Left forelimb (tissue), 1 donor: ENCODE results near the gene ELK1.
"Not testable (repeated sequence)": the region's sequence is repeated elsewhere in the genome, so short reads cannot be mapped to it uniquely, and the experiment has no call there.

Experiments
- DNase-seq: peaks from one replicate; pipeline ENCODE4 v3.0.0-alpha.2; 2018; ENCODE audit warnings: low spot score

The ELK1 gene

GRCh38 chrX:47611489-47611888 lies 38.9 kb downstream of the ELK1 start:
- DNase-seq: no peak

DNA sequence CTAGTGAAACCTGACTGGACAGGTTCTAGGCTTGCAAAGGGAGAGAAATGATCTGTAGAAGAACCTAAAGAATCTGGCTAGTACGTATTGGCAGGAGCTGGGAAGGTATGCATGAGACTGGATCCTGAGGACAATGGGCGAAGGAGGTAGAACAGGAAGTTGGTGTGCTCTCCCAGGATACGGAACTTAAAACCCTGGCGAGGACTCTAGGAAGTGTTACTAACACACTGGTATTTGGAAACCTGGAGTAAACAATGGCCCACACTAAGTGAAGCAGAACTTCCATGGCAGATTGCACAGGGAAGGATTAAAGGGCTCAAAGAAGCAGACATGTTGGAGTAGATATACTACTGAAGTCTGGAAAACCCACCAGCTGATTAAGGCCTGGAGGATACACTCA lies 39.9 kb downstream of the ELK1 start:
- no peak for DNase-seq

- DNase-seq: no peak
Observed at GRCh38 chrX:47608130-47608810, 42.1 kb downstream of the ELK1 start.

- no peak for DNase-seq
Observed at GRCh38 chrX:47607091-47607490, 43.3 kb downstream of the ELK1 start.

DNA sequence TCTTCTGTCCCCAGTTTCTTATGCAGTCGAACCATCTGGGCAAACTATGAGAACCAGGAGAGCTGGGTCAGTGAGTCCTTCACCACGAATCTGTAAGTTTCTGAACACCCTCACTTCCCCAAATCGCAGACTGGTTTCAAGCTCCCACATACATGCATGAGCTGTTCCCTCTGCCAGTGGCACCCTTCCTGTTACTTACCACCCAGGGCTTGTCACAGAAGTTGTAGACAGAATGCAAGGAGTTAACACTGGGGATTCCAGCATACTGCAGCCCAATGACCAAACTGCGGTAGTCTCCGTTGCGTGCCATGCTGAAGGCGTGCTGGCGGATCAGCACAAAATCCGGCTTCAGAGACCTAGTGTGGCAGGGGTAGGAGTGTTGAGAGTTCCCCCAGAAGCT lies 45.3 kb downstream of the ELK1 start:
- no peak for DNase-seq

GRCh38 chrX:47603125-47603524 lies 47.2 kb downstream of the ELK1 start:
- not testable (repeated sequence) for DNase-seq

DNA sequence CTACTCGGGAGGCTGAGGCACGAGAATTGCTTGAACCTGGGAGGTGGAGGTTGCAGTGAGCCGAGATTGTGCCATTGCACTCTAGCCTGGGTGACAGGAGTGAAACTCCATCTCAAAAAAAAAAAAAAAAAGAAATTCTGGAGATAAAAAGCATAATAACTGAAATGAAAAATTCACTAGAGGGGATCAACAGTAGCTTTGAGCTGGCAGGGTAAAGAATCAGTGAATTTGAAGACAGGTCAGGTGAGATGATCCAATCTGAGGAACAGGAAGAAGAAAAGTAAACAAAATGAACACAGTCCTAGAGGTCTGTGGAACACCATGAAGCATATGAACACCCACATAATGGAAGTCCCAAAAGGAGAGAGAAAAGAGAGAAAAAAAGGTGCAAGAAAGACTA lies 53.1 kb downstream of the ELK1 start:
- DNase-seq: no peak

DNA sequence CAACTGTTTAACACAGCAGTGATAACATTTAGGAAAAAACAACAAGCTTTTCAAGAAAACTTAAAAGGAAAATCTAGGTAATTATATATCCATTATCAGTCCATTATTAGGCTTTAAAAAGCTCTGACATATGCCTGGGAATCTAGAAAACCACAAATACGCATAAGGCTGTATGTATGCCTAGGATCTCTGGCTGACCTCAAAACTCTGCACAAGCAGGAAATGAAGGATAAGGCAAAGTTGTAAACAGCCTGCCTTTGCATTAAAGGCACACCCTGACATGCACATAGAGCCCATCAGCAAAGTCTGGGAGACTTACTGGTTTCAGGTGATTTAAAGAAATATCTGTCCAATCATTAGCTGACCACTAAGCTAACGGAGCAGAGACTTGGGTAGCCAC lies 54.1 kb downstream of the ELK1 start:
- no peak for DNase-seq

GRCh38 chrX:47595716-47596251 lies 54.6 kb downstream of the ELK1 start:
- no peak for DNase-seq

DNA sequence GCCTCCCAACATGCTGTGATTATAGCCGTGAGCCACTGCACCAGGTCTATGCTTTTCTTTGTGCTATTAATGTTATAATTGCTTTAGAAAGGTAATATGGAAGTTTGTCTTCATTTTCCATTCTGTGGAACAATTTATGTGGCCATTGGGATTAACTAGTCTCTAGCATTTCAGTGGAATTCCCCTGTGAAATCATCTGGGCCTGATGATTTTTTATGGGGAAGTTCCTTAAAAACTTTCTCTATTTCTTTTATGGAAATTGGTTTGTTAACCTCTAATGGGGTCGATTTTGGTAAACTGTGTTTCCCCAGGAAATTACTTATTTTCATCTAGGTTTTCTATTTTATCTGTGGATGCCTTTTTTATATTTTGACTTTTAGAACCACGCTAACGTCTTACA lies 56.8 kb downstream of the ELK1 start:
- DNase-seq: no peak

DNA sequence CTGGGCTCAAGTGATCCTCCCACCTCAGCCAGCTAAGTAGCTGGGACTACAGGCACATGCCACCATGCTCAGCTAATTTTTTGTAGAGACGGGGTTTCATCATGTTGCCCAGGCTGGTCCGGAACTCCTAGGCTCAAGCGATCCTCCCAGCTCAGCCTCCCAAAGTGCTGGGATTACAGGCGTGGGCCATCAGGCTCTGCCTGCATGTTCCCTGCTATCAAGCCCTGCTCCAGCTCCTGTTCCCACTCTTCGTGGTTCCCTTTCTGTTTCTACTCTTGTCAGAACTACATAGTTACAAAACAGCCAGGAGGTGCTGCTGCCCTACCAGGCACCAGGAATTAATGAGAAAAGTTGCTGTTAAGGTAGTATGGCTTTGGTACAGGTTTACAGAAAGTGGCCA lies 59.4 kb downstream of the ELK1 start:
- no peak for DNase-seq

DNA sequence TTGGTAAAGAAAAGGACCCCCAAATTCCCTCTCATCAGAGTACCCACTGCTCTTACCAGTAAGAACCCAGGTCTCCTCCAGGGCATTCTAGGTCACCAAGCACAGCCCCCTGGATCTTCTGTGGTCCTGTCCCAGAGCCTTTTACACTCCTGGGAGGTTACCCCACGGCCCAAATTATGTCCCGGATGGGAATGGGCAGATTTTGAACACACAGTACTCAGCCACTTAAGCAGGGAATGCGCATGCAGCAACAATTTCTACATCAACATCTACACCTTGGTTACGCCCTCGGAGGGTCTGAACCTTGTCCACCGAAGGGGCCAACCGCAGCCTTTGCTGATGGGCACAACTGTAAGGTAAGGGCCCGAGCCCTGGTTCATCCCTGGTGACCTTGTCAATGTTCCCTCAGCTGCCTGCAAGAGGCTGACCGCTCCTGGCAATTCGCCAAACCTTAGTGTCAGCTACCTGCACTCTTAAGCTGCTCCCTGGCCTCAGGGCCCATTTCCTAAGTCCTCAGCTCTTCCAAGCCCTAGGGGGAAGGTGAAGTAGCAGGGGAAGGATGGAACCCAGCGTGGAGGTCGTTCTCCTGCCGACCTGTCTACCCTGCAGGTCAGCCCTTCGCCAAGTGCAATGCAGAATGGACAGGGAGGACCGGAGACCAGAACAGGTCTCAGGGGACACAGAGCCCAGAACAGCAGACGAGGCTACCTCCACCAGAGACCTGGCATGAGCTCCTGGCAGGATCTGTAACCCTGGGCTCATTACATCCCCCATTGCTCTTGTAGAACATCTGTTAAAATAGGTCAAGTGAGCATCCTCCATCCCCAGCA lies 62.2 kb downstream of the ELK1 start:
- DNase-seq: no peak

DNA sequence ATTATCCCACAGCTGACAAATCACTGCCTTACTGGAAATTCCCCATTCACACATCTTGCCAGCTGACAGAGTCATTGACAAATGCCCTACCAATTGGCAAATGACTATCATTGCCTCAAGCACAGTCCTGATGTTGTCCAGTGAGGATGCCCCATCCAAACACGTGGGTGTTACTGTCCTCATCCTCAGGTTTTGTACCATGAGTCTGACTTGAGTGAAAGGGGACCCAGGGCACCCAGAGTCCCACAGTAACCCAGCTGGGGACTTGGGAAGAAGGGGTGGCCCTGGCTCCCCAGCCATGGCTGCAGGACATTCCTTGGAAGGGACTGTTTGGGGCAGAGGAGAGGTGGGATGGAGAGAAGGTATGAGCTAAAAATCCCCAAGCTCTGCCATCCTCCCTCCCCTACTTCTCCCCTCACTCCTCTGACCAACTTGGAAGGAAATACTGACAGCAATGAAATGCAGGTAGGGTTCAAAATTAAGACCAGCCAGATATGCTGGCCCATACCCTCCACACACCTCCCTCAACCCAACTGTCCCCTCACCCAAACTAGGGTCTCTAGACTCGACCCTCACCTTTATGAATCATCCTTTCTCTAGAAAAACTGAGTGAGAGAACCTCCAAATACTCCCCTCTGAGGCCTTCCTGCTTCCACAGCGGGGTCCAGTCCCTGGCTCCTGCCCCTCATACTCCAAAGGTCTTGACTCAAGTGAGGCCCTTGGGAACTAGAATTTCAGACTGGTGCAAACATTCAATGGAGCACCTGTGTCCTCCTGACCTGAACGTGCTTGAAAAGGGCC lies 63.1 kb downstream of the ELK1 start:
- DNase-seq: no peak

- DNase-seq: no peak
Observed at GRCh38 chrX:47586043-47586787, 64.1 kb downstream of the ELK1 start.
